SK-N-SH treated with all-trans-retinoic acid at 6 μM for 48 hours (cell line): ENCODE results near the gene GAK.

Experiments used
- OSR1 ChIP-seq: fragments of 250-450 bp; sonication (Bioruptor Pico); IDR thresholded peaks from 2 replicates; pipeline ENCODE4 v1.8.0; 2022; ENCODE audit warnings: moderate library complexity, mild to moderate bottlenecking, inconsistent platforms
- ZC3H10 ChIP-seq: fragments of 250-450 bp; sonication (Bioruptor Pico); IDR thresholded peaks from 2 replicates; pipeline ENCODE4 v1.5.1; 2021; ENCODE audit warnings: mild to moderate bottlenecking, moderate library complexity
- ZFP30 ChIP-seq: fragments of 450-650 bp; formaldehyde crosslinking; IDR thresholded peaks from 2 replicates; pipeline ENCODE4 v1.5.0; 2022; ENCODE audit warnings: mild to moderate bottlenecking, moderate library complexity
- ZNF565 ChIP-seq: fragments of 450-650 bp; formaldehyde crosslinking; conservative IDR thresholded peaks from 2 replicates; pipeline ENCODE4 v1.5.0; 2020; ENCODE audit warnings: low read depth, mild to moderate bottlenecking, moderate library complexity

DNA sequence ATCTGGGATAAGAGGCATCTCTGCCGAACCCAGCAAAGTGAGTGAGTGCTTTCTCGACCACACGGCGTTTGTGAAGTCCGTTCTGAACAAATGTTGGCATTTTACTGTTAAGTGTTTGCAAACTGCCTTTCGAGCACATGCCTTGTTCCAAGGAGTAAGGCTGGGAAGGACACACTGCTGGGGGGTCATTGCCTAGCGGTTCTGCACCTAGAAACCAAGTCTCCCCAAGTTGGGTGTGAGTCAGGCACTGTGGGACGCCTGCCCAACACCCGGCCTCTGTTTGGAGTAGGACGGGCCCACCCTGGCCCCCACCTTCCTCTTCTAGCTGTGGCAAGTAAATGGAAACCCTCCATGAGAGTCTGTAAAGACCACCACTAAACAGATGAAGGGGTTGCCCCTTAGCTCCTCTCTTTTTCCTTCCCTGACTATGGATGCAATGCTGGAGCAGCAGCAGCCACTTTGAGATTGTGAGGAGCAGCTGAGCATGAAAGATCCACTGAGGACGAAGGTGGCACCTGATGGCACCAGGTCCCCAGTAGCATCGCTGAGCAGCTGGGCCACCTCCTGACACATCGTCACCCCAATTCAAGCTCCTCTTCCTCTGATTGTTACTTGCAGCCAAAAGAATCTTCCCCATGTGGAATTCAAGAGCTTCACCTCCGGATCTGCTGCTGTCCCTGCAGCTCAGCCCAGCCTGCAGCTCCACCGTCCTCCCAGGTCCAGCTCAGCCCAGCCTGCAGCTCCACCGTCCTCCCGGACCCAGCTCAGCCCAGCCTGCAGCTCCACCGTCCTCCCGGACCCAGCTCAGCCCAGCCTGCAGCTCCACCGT lies 112.5 kb downstream of the GAK start:
- TF ChIP-seq OSR1 (CRISPR knock-in tag): no peak
- TF ChIP-seq ZFP30 (CRISPR knock-in tag): no peak
- no peak for TF ChIP-seq ZC3H10
- TF ChIP-seq ZNF565 (CRISPR knock-in tag): no peak
